ENCODE results near the gene COMMD6. TPM values are rescaled to one million over a fixed set of nuclear protein-coding genes. Genes with fewer than 3 reads are reported as not detected.

Gene COMMD6
- polyA plus RNA-seq, 3 donors = 180 to 401 (median 330) TPM

- no peaks in the 10 kb centered on the region for H3K36me3 ChIP-seq (replicated peaks in 1 of 2; ENCODE audit: control insufficient read depth in 1 of 2, insufficient read depth in 2 of 2, low read length in 2 of 2)
- peaks cover 25 to 47% of the 10 kb centered on the region in 2 donors for H3K4me1 ChIP-seq (ENCODE audit: control insufficient read depth in 1 of 2, insufficient read depth in 2 of 2, low read length in 2 of 2)
- TF ChIP-seq CTCF (IDR thresholded peaks at IDR 0.05) = no peak
- no peak overlapping the region for H2AFZ ChIP-seq (ENCODE audit: insufficient read depth, low read depth, low read length, poor library complexity, severe bottlenecking)
- H3K79me2 ChIP-seq (ENCODE audit: insufficient read depth, low read length) = no peaks in the 10 kb centered on the region
- no peak overlapping the region for H3K27ac ChIP-seq (ENCODE audit: low read depth in 1 of 2, low read length in 2 of 2)
- Mint-ChIP-seq H3K4me1 (peaks cover 46% of the 10 kb centered on the region), H3K27me3 (ENCODE audit: low read depth in 3 of 3) (peaks cover 14 to 27% (median 24%) of the 10 kb centered on the region in 3 donors), H3K27ac (no peak overlapping the region), H3K36me3 (peaks cover 2 to 3% of the 10 kb centered on the region in 2 donors), H3K4me3 (no peak overlapping the region), H3K9me3 (peaks cover 0 to 9% (median 3%) of the 10 kb centered on the region in 7 donors)
- WGBS (ENCODE audit: insufficient coverage) = no CpG with 5 or more reads among the region's 1 CpG
- no peak overlapping the region for H3K4me3 ChIP-seq (replicated peaks in 1 of 3; ENCODE audit: low read depth in 2 of 3, low read length in 3 of 3)
- H4K20me1 ChIP-seq (ENCODE audit: insufficient read depth, low read length) = peaks cover 5% of the 10 kb centered on the region
- H3K27me3 ChIP-seq (ENCODE audit: control insufficient read depth in 2 of 2, insufficient read depth in 2 of 2, low read length in 2 of 2) = peaks cover 2 to 7% of the 10 kb centered on the region in 2 donors
- H3K9me3 ChIP-seq (replicated peaks in 1 of 2; ENCODE audit: control insufficient read depth in 1 of 2, insufficient read depth in 1 of 2, low read length in 2 of 2) = no peaks in the 10 kb centered on the region
- no peak overlapping the region for H3K9ac ChIP-seq (ENCODE audit: insufficient read depth, low read length, poor library complexity, severe bottlenecking)
- no peak for DNase-seq
- H3K4me2 ChIP-seq (replicated peaks; ENCODE audit: extremely low read depth, low read length, poor library complexity, severe bottlenecking) = no peak overlapping the region
- intact Hi-C loops (cut with micrococcal nuclease) = no loop called here
Observed at GRCh38 chr13:75485286-75486062, 52.2 kb downstream of the COMMD6 start.

DNA sequence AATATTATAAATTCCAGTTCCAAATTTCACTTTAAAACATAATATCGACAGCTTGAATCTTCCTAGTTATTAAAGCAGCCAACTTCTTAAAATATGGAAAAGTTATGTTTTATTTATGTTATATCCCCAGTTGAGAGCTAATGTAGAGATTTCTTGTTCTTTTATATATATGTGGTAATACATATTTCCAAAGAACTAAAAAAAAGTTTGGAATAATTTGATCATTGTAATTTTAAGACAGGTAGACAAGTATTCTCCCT, 54.9 kb downstream of the COMMD6 start:
- Mint-ChIP-seq H3K4me3 (peak overlapping the region; percentile 99), H3K4me1 (peaks cover 46% of the 10 kb centered on the region), H3K27ac (peak overlapping the region in 6 of 7 donors; percentile 79 to 89 (median 86)), H3K36me3 (peaks cover 3% of the 10 kb centered on the region in 2 donors), H3K9me3 (peaks cover 0 to 7% (median 3%) of the 10 kb centered on the region in 7 donors), H3K27me3 (ENCODE audit: low read depth in 3 of 3) (peaks cover 36 to 52% (median 45%) of the 10 kb centered on the region in 3 donors)
- WGBS (ENCODE audit: insufficient coverage) = no CpG with 5 or more reads among the region's 1 CpG
- no peaks in the 10 kb centered on the region for H3K36me3 ChIP-seq (replicated peaks in 1 of 2; ENCODE audit: control insufficient read depth in 1 of 2, insufficient read depth in 2 of 2, low read length in 2 of 2)
- no peak for DNase-seq
- peak overlapping the region; percentile 96 for H2AFZ ChIP-seq (ENCODE audit: insufficient read depth, low read depth, low read length, poor library complexity, severe bottlenecking)
- peak overlapping the region in 1 of 2 donors; percentile 69 for H3K27ac ChIP-seq (ENCODE audit: low read depth in 1 of 2, low read length in 2 of 2)
- H3K9ac ChIP-seq (ENCODE audit: insufficient read depth, low read length, poor library complexity, severe bottlenecking) = no peak overlapping the region
- H3K9me3 ChIP-seq (replicated peaks in 1 of 2; ENCODE audit: control insufficient read depth in 1 of 2, insufficient read depth in 1 of 2, low read length in 2 of 2) = no peaks in the 10 kb centered on the region
- peak overlapping the region; percentile 96 for H3K4me2 ChIP-seq (replicated peaks; ENCODE audit: extremely low read depth, low read length, poor library complexity, severe bottlenecking)
- H3K27me3 ChIP-seq (ENCODE audit: control insufficient read depth in 2 of 2, insufficient read depth in 2 of 2, low read length in 2 of 2) = peaks cover 20 to 28% of the 10 kb centered on the region in 2 donors
- intact Hi-C loops (cut with micrococcal nuclease) = loop anchor here (5.0 kb wide), 2 partner anchors 55 to 65 kb away; partner anchors contain the start of genes COMMD6 (in 1 of the 2) and UCHL3 (in 1 of the 2)
- H3K4me3 ChIP-seq (replicated peaks in 1 of 3; ENCODE audit: low read depth in 2 of 3, low read length in 3 of 3) = peak overlapping the region; percentile 75 to 95 (median 78)
- no peaks in the 10 kb centered on the region for H3K79me2 ChIP-seq (ENCODE audit: insufficient read depth, low read length)
- no peak for TF ChIP-seq CTCF (IDR thresholded peaks at IDR 0.05)
- peaks cover 21% of the 10 kb centered on the region for H4K20me1 ChIP-seq (ENCODE audit: insufficient read depth, low read length)
- H3K4me1 ChIP-seq (ENCODE audit: control insufficient read depth in 1 of 2, insufficient read depth in 2 of 2, low read length in 2 of 2) = peaks cover 28 to 47% of the 10 kb centered on the region in 2 donors

All from CD14-positive monocyte (primary cell).